Kidney (tissue), 14 donors: ENCODE results near the gene SPOP. TPM values are rescaled to one million over a fixed set of nuclear protein-coding genes. Genes with fewer than 3 reads are reported as not detected.
"Not testable (repeated sequence)": the region's sequence is repeated elsewhere in the genome, so short reads cannot be mapped to it uniquely, and the experiment has no call there.

Experiments
- DNase-seq, 5 donors: peaks; one replicate each; pipeline ENCODE4 v3.0.0-alpha.2; 2013 to 2020
- FAIRE-seq: peaks from 2 replicates; lab custom pipeline; 2012; peaks lifted over from hg19 to GRCh38; lab: Jason Lieb, UNC
- H3K27ac ChIP-seq, 2 donors: one replicate each; pipeline ENCODE4 v1.7.0; 2013; ENCODE audit warnings: low read depth in 2 of 2, low read length in 2 of 2, inconsistent platforms in 1 of 2
- H3K27me3 ChIP-seq: one replicate; pipeline ENCODE4 v1.7.1; 2013; ENCODE audit warnings: low read length, inconsistent platforms; ENCODE audit not compliant: control insufficient read depth, insufficient read depth
- H3K36me3 ChIP-seq, 3 donors: one replicate each; pipeline versions ENCODE4 v1.7.0 to v1.7.1; 2013; ENCODE audit warnings: low read length in 3 of 3, control low read depth in 1 of 3, inconsistent platforms in 1 of 3; ENCODE audit not compliant: insufficient read depth in 3 of 3, control insufficient read depth in 2 of 3
- H3K4me1 ChIP-seq, 3 donors: one replicate each; pipeline versions ENCODE4 v1.7.0 to v1.7.1; 2013; ENCODE audit warnings: low read length in 3 of 3, inconsistent platforms in 1 of 3, low read depth in 1 of 3; ENCODE audit not compliant: control insufficient read depth in 2 of 3, insufficient read depth in 2 of 3
- H3K4me3 ChIP-seq, 3 donors: one replicate each; pipeline versions ENCODE4 v1.7.0 to v1.8.1; 2013; ENCODE audit warnings: low read length in 3 of 3, control low read depth in 1 of 3, inconsistent platforms in 1 of 3
- H3K9ac ChIP-seq, 3 donors: one replicate each; pipeline versions ENCODE4 v1.7.0 to v1.7.1; 2013; ENCODE audit warnings: low read length in 3 of 3, control low read depth in 1 of 3, inconsistent platforms in 1 of 3
- H3K9me3 ChIP-seq, 3 donors: one replicate each; pipeline versions ENCODE4 v1.7.0 to v1.7.1; 2013; ENCODE audit warnings: low read length in 3 of 3, control low read depth in 1 of 3, inconsistent platforms in 1 of 3; ENCODE audit not compliant: control insufficient read depth in 2 of 3, insufficient read depth in 1 of 3
- CTCF ChIP-seq: IDR thresholded peaks from 3 replicates; pipeline ENCODE4 v1.5.1; 2012; ENCODE audit warnings: mild to moderate bottlenecking, moderate library complexity, borderline replicate concordance; ENCODE audit not compliant: insufficient read depth; ENCODE audit errors: extremely low read depth
- intact Hi-C: fragments of 100-400 bp; cut with DNase I; formaldehyde crosslinking; loops from one replicate; pipeline ENCODE4 v1.11.1; 2022
- polyA plus RNA-seq: library from polyadenylated mRNA; stranded (reverse); fragments of 350-450 nt; fragmentation: Illumina TruSeq; extraction: RNeasy Lipid Tissue Mini Kit (QIAGEN cat#74804); gene quantifications from one replicate; pipeline ENCODE4 v1.2.3, GENCODE V29; 2014; ENCODE audit warnings: low read depth, low replicate concordance; ENCODE audit not compliant: insufficient read depth
- total RNA-seq: library from RNA; stranded (reverse); fragmentation: NEBNext Ultra II Directional; extraction: Animal tissue kit (Norgen Biotek cat#: 25700); gene quantifications from one replicate; pipeline ENCODE4 v1.2.1, GENCODE V29; 2021
- donor health status: control.
- donor health status: control.
- donor health status: control.
- donor health status: control.
- donor health status: control.
- donor health status: DM: yes; HTN: yes; CAD: no.
- donor health status: Normal renal cell carcinoma (clear cell type).

The SPOP gene
- total and polyA plus RNA-seq, 2 donors from 2014 or later: 28.2 to 73.8 TPM

- no peaks in the 10 kb centered on the region for H3K36me3 ChIP-seq
- H3K27ac ChIP-seq: no peak overlapping the region
- H3K4me3 ChIP-seq: no peak overlapping the region
- no peak for FAIRE-seq
- H3K9me3 ChIP-seq: no peaks in the 10 kb centered on the region
- DNase-seq: peak in 1 of 5 donors; percentile 7
- no peak for TF ChIP-seq CTCF
- H3K9ac ChIP-seq: no peak overlapping the region
- peaks cover 0 to 10% (median 0%) of the 10 kb centered on the region in 3 donors for H3K4me1 ChIP-seq
- intact Hi-C loops: loop anchor here (5.0 kb wide), 1 partner anchor 121 kb away; no protein-coding TSS in a partner anchor
- H3K27me3 ChIP-seq: no peaks in the 10 kb centered on the region
Observed at GRCh38 chr17:49571283-49571682, 106.6 kb downstream of the SPOP start.

GRCh38 chr17:49570540-49571242, 107.2 kb downstream of the SPOP start:
- Histone ChIP-seq H3K9ac (no peak overlapping the region), H3K27me3 (no peaks in the 10 kb centered on the region), H3K9me3 (no peaks in the 10 kb centered on the region), H3K27ac (no peak overlapping the region), H3K36me3 (no peaks in the 10 kb centered on the region), H3K4me3 (no peak overlapping the region), H3K4me1 (peaks cover 0 to 10% (median 0%) of the 10 kb centered on the region in 3 donors)
- DNase-seq (peak in 1 of 5 donors; percentile 33), FAIRE-seq (no peak)
- intact Hi-C loops: loop anchor here (5.0 kb wide), 1 partner anchor 122 kb away; no protein-coding TSS in a partner anchor
- no peak for TF ChIP-seq CTCF

GRCh38 chr17:49568695-49569047, 109.2 kb downstream of the SPOP start:
- Histone ChIP-seq H3K4me1 (peaks cover 0 to 10% (median 0%) of the 10 kb centered on the region in 3 donors), H3K4me3 (peak overlapping the region in 1 of 3 donors; percentile 67)
- not testable (repeated sequence) for H3K36me3 ChIP-seq, FAIRE-seq, H3K27ac ChIP-seq, H3K9me3 ChIP-seq, H3K27me3 ChIP-seq, H3K9ac ChIP-seq
- DNase-seq: peak in 1 of 5 donors; percentile 18
- intact Hi-C loops: loop anchor here (10.0 kb wide), 1 partner anchor 426 kb away; the partner anchor contains the start of gene DLX3

GRCh38 chr17:49567871-49568694, 109.8 kb downstream of the SPOP start:
- Histone ChIP-seq H3K9me3 (no peaks in the 10 kb centered on the region), H3K4me1 (peaks cover 0 to 10% (median 0%) of the 10 kb centered on the region in 3 donors), H3K9ac (no peak overlapping the region), H3K4me3 (peak overlapping the region in 1 of 3 donors; percentile 67), H3K27ac (peak overlapping the region in 1 of 2 donors; percentile 32), H3K36me3 (no peaks in the 10 kb centered on the region), H3K27me3 (no peaks in the 10 kb centered on the region)
- peak; percentile 98 for TF ChIP-seq CTCF
- peak; percentile 86 to 95 (median 90) for DNase-seq
- no peak for FAIRE-seq
- intact Hi-C loops: loop anchor here (10.0 kb wide), 1 partner anchor 427 kb away; the partner anchor contains the start of gene DLX3
